Uterus (tissue), 2 donors: ENCODE data around the gene GYG2.

Experiments
- CTCF ChIP-seq, 4 experiments: fragments of 200-600 bp in 2 of 4; fragments of 450-650 bp in 2 of 4; sonication (generic) in 2 of 4; IDR thresholded peaks; one replicate each; pipeline ENCODE4 v1.5.1; 2016 to 2019; ENCODE audit warnings: antibody characterized with exemption in 4 of 4, mild to moderate bottlenecking in 2 of 4, moderate library complexity in 1 of 4
- POLR2A ChIP-seq, 2 donors: fragments of 450-650 bp; IDR thresholded peaks; one replicate each; pipeline ENCODE4 v1.6.1; 2016; ENCODE audit warnings: antibody characterized with exemption in 2 of 2, mild to moderate bottlenecking in 1 of 2, moderate library complexity in 1 of 2

- TF ChIP-seq CTCF (IDR thresholded peaks at IDR 0.05) (no peak), POLR2A (IDR thresholded peaks at IDR 0.05) (no peak)
These were observed 9.2 kb downstream of the GYG2 start for GRCh38 chrX:2837961-2838360.
